SH-SY5Y (cell line): ENCODE measurements around the gene TUBGCP4.

Experiments
- GATA2 ChIP-seq: IDR thresholded peaks from 2 replicates; pipeline ENCODE4 v1.6.1; 2011; ENCODE audit warnings: mild to moderate bottlenecking, low read depth, low read length
- GATA3 ChIP-seq: IDR thresholded peaks from 2 replicates; pipeline ENCODE4 v1.6.1; 2011; ENCODE audit warnings: low read depth, mild to moderate bottlenecking, low read length, moderate library complexity

- TF ChIP-seq GATA2 (no peak), GATA3 (no peak)
Observed at GRCh38 chr15:43414196-43414595, 43.3 kb downstream of the TUBGCP4 start.
